ENCODE results near the gene IL1RAPL2. TPM values are rescaled to one million over a fixed set of nuclear protein-coding genes. Genes with fewer than 3 reads are reported as not detected.
"Not testable (repeated sequence)": the region's sequence is repeated elsewhere in the genome, so short reads cannot be mapped to it uniquely, and the experiment has no call there.

The IL1RAPL2 gene
- total RNA-seq, 1 donor from 2014 or later: not detected

- no peak for DNase-seq (ENCODE audit: low spot score)
- intact Hi-C loops (cut with DNase I): no loop called here
These were observed 237.2 kb downstream of the IL1RAPL2 start for GRCh38 chrX:104803219-104803618.

- intact Hi-C loops (cut with DNase I): no loop called here
- no peak for DNase-seq (ENCODE audit: low spot score)
These were observed 240.3 kb downstream of the IL1RAPL2 start for GRCh38 chrX:104806346-104806745.

- no peak for DNase-seq (ENCODE audit: low spot score)
- intact Hi-C loops (cut with DNase I): no loop called here
These were observed 267.4 kb downstream of the IL1RAPL2 start for GRCh38 chrX:104833401-104833800.

GRCh38 chrX:104842646-104843045, 276.6 kb downstream of the IL1RAPL2 start:
- intact Hi-C loops (cut with DNase I): no loop called here

GRCh38 chrX:104852241-104852640, 286.2 kb downstream of the IL1RAPL2 start:
- intact Hi-C loops (cut with DNase I): no loop called here
- DNase-seq (ENCODE audit: low spot score): no peak

More at GRCh38 chrX:104842646-104843045, 276.6 kb downstream of the IL1RAPL2 start:
- DNase-seq (ENCODE audit: low spot score): no peak

- intact Hi-C loops (cut with DNase I): no loop called here
- no peak for DNase-seq (ENCODE audit: low spot score)
These were observed 288.2 kb downstream of the IL1RAPL2 start for GRCh38 chrX:104854188-104854587.

- intact Hi-C loops (cut with DNase I): no loop called here
- no peak for DNase-seq (ENCODE audit: low spot score)
These were observed 288.9 kb downstream of the IL1RAPL2 start for GRCh38 chrX:104854790-104855340.

GRCh38 chrX:104863466-104863865, 297.5 kb downstream of the IL1RAPL2 start:
- no peak for DNase-seq (ENCODE audit: low spot score)
- intact Hi-C loops (cut with DNase I): no loop called here

GRCh38 chrX:104864296-104864695, 298.3 kb downstream of the IL1RAPL2 start:
- no peak for DNase-seq (ENCODE audit: low spot score)
- intact Hi-C loops (cut with DNase I): no loop called here

- no peak for DNase-seq (ENCODE audit: low spot score)
- intact Hi-C loops (cut with DNase I): no loop called here
These were observed 311.5 kb downstream of the IL1RAPL2 start for GRCh38 chrX:104877504-104877903.

- intact Hi-C loops (cut with DNase I): no loop called here
- no peak for DNase-seq (ENCODE audit: low spot score)
These were observed 336.1 kb downstream of the IL1RAPL2 start for GRCh38 chrX:104902070-104902469.

- intact Hi-C loops (cut with DNase I); DNase-seq (ENCODE audit: low spot score): not testable (repeated sequence)
These were observed 343.7 kb downstream of the IL1RAPL2 start for GRCh38 chrX:104909694-104910093.

- DNase-seq (ENCODE audit: low spot score): no peak
- intact Hi-C loops (cut with DNase I): no loop called here
These were observed 347.3 kb downstream of the IL1RAPL2 start for GRCh38 chrX:104913348-104913747.

- DNase-seq (ENCODE audit: low spot score); intact Hi-C loops (cut with DNase I): not testable (repeated sequence)
These were observed 348.7 kb downstream of the IL1RAPL2 start for GRCh38 chrX:104914686-104915085.

- DNase-seq (ENCODE audit: low spot score): no peak
- intact Hi-C loops (cut with DNase I): no loop called here
These were observed 352.1 kb downstream of the IL1RAPL2 start for GRCh38 chrX:104918122-104918521.

- intact Hi-C loops (cut with DNase I): loop anchor here (10.0 kb wide), 1 partner anchor 357 kb away; the partner anchor contains the start of gene IL1RAPL2
- DNase-seq (ENCODE audit: low spot score): peak; percentile 56
These were observed 355.7 kb downstream of the IL1RAPL2 start for GRCh38 chrX:104921584-104922205.

GRCh38 chrX:104922206-104922621, 356.2 kb downstream of the IL1RAPL2 start:
- intact Hi-C loops (cut with DNase I): loop anchor here (10.0 kb wide), 1 partner anchor 357 kb away; the partner anchor contains the start of gene IL1RAPL2
- no peak for DNase-seq (ENCODE audit: low spot score)

GRCh38 chrX:104929324-104929723, 363.3 kb downstream of the IL1RAPL2 start:
- intact Hi-C loops (cut with DNase I): loop anchor here (10.0 kb wide), 1 partner anchor 365 kb away; the partner anchor contains the start of gene IL1RAPL2
- DNase-seq (ENCODE audit: low spot score): no peak

- no peak for DNase-seq (ENCODE audit: low spot score)
- intact Hi-C loops (cut with DNase I): no loop called here
These were observed 369.6 kb downstream of the IL1RAPL2 start for GRCh38 chrX:104935581-104935980.

GRCh38 chrX:104953251-104953650, 387.3 kb downstream of the IL1RAPL2 start:
- intact Hi-C loops (cut with DNase I): no loop called here
- DNase-seq (ENCODE audit: low spot score): no peak

- intact Hi-C loops (cut with DNase I): no loop called here
- DNase-seq (ENCODE audit: low spot score): no peak
These were observed 395.9 kb downstream of the IL1RAPL2 start for GRCh38 chrX:104961926-104962325.

All from cardiac septum (tissue), 1 donor.